Measurements from ENCODE around the gene PRKAG1.

PRKAG1 gene

DNA sequence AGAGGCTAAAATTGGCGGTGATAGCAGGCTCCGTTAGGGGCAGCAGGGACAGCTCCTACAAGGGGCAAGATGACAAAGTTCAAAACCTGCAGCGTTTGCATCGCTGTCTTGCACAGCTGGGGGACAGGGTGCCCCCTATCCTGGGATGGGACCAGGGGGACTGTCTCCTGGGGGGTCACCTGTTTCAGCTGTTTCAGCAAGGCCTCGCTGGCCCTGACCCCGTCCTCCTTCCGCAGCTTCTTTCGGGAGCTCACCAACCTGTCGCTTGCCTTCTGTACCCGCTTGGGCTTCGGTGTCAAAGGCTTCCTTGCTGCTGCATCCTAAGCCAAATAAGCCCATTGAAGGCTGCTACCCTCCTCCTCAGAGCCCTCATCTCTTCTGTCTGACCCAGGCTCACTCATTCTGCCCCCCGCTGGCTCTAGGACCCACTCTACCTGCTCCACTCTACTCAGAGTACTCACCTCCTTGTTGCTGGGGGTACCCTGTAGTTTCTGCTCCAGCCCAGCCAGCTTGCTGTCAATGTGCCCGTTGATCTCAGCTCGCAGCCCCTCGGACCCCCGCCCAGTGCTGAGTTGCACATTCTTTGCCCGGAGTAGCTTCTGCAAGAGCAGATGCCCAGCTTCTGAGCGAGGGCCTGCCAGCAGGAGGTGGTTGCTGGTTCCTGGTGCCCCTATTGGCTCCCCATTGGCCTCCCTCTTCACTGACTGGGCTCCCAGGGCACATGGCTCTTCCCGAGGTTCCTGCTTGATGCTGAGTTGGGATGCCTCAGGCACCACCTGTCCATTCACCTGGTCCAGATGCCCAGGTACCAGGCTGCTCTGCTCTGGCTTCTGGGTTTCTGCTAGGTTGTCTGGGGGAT lies 12.4 kb upstream of the PRKAG1 start:
- no peak for DNase-seq

DNA sequence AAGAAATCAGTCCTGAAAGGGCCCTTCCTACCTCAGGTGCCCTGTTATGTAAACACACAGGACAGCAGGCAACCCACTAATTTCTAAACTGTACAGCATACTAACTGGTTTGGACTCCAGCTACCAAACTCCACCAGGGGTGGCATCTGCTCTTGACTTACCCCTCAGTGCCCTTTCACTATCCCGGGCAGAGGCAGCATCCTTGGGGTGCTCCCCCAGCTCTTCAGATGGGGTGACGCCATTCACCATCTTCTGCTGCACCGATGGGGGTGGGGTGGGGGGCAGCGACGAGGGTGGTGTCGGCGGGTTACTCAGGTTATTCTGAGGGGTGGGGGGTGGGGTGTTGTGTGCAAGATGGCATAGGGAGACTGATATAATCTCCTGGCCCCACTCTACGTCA lies 11.5 kb upstream of the PRKAG1 start:
- no peak for DNase-seq

DNA sequence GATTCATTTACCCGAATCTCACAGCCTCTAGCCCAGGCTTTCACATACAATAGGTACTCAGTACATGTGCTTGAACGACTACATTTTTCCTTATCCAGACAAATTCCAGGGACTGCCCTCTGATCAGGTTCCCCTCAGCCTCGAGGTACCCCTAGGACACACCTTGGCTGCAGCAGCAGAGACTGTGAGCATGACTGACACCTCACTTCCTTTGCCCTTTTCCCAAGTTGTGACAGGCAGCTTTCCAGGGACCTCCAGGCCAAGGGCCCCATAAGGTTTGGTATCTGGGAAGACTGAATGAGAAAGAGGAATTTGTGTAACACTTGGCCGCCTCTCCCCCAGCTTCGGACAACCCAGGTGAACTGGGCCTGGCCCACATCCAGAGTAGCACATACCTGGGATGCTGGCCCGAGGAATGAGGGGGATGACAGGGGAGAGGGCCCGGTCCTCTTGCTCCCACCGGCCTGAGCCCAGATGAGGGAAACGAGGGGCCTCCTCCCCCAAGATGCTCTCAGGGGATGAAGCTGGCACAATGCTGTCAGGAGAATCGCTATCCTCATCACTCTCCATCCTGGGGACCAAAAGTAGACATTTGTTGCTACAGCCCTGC lies 10.2 kb upstream of the PRKAG1 start:
- no peak for DNase-seq

DNA sequence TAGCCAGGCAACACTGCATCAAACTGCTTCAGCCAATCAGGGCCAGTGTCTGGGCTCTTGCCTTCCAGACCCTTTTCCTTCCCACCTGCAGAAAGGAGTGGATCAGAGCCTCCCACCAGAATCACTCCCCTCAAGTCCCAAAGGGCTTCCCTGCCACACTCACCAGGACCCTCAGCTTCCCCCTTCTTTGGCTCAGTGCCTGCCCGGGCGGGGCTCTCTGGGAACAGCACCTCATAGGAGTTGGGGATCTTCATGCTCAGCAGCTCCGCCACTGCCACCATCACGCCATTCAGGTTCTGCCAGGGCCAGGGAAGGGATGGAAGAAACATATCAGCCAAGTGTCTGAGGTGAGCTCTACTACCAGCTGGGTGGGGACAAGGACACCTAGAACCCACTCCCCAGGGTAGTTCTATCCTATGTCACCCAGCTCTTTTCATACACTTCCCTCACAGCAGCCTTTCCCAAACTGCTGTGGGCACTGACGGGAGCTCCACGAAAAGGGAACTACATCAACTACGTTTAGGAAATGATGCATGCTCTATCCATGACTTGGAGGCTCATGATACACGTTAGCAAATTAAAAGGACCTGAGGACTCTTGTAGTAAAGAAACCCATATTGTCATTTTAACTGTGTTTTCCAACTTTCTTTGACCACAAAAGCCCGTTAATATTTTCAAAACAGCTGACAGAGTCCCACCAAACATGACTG lies 9.4 kb upstream of the PRKAG1 start:
- no peak for DNase-seq

DNA sequence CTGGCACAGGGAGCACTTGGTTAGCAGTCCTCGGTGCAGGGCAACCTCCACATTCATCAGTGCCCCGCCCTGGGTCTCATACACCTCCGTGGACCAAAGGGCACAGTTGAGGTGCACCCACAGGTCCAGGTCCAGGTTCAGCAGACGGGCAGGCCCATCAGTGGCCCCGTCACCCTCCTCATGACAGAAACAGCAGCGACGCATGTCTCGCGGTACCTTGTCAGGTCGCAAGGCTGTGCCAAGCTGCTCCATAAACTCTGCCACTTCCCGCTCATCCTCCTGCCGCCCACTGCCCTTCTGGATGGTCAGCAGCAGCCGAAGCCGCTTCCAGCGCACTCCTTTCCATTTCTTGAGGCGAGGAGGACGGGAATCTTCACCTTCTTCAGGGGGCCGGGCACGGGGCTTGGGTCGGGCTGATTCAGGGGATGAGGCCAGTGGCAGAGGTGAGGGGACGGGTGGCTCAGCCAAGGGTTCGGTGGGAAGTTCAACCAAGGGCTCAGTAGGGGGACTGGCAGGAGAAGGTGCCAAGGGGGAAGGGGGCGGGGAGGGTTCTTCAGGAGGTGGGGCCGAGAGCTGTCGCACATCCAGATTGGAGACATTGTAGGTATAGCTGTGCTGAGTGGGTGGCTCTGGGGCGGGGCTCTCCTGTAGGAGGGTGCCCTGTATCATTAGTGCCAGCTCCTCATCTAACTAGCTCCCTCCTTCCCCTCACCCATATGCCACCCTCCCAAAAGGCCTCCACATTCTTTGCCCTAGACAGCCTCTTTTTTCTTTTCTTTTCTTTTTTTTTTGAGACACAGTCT lies 8.3 kb upstream of the PRKAG1 start:
- DNase-seq: no peak

DNA sequence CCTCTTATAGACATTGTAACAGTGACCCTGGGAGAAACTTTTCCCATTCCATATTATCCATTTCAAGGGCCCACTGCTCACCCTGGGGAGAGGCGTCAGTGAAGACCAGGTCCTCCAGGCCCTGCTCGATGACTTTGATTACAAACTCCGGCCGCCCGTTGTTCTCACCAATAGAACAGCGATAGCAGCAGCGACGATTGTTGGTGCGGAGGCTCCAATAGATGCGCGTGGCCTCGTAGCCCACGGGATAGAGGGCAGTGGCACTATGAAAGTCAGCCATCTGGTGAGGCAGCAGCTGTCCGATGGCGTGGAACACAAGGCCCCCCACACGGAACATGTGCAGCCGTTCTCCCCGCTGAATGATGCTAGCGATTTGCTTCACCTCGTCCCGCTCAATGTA lies 7.5 kb upstream of the PRKAG1 start:
- DNase-seq: no peak

DNA sequence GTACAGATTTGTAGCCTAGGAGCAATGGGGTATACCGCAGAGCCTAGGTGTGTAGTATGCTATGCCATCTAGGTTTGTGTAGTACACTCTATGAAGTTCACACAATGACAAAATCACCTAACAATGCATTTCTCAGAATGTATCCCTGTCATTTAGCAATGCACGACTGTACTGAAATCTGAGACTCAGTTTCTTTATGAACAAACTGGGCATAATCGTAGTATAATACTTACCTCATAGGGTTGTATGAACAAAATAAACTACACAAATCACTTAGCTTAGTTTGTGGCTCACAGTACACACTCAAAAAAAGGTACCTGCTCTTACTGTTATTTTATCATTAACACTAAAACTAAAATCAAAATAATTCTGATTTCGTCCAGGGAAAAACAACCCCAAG lies 6.9 kb upstream of the PRKAG1 start:
- DNase-seq: no peak

DNA sequence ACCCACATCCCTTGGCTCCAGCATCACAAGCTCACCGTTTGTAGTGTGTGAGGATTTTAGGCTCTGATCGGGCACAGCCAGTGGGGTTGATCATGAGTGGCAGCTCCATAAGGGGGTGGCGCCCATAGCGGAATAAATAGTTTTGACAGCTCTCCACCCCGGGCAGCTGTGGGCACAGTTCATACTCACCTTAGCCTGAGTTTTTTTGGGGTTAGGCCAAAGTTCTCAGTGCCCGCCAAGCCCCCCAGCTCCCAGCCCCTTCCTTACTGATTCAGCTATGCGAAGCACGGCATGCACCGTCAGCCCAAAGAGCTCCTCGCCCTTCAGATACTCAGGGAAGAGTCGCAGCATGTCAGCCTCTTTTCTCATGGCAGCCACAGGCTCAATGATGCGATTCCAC lies 6.0 kb upstream of the PRKAG1 start:
- DNase-seq: no peak

DNA sequence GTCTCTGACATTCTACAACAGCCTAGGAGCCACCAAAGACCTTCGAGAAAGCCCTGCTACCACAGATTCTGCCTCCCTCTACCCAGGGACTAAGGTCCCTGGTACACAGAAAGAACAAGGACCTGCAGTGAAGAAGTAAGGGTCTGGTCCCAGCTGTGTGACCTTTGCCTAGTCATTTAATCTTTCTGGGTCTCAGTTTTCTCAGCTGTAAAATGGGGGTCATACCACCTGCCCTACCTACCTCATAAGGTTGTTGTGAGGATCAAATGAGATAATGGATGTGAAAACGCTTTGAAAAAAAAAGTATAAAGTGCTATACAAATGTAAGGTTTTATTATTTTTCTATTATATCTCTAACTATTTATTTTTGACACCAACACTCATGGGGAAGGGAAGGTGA lies 5.2 kb upstream of the PRKAG1 start:
- DNase-seq: no peak

DNA sequence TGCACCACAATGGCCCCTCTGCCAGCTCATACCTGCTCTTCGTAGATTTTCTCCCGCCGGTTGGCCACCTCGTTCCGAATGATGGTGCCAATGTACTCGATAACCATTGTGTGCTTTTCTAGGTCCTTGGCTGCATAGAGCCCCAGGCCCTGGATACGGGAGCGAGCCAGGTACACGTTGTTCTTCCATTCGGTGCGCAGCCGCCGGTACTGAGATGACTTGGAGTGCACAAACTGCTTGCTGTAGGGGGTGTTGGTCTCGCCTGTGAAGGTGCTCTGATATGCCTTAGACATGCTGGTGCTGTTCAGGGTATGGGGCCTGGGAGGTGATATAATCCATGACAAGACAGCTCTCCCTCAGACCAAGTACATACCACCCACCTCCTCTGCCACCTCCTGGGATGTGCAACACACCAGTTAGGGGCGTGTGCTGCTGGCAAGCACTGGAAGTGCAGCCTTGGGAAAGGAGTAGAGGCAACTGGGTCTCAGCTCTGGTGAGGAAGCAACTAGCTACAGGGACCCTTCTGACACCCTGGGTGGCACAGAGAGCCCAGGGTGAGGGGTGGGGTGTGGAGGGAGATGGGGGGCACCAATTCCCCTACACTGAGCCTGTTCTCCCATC lies 4.1 kb upstream of the PRKAG1 start:
- DNase-seq: no peak

DNA sequence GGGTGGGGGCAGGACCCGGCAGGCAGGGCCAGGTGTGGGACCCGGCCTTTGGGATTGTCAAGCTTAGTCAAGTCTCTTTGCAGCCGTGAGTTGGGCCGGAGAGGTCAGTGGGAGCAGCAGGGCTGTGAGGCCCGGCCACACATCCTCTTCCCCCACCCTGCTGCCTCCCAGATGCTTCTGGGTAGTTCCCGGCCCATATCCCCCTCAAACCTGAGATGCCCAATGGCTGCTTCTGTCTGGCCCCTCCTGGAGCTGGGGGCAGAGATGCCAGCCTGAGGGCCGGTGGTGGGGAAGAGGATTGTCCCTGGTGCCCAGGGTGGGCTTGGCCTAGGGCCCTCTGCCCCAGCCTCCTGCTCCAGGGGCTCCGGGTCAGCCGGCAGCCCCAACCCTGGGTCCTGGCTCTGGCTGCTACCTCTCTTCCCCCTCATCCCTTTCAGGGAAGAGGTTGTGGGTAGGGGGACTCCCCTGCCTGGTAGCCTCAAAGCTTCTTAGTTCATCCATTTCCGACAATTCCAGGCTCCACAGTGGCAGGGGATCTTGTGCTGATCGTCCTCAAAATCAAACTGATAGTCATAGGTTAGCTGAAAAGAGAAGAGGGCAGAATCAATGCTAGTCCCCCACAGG lies 2.8 kb upstream of the PRKAG1 start:
- DNase-seq: no peak

DNA sequence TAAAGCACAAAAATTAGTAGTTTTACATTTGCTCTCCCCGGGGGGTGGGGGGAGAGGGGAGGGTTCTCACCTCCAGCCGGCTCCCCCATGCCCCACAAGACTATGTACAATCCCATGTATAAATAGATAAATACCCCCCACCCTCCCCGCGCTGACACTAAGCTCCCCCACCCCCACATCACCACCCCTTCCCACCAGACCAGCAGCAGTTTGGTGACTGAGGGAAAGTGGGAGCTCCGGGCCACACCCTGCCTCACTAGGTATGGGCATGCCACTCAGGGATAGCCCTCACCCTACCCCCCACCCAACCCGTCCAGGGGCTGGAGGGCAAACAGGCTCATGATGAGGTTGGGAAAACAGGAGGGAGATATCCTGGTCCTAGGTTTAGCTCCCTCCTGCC lies 1.9 kb upstream of the PRKAG1 start:
- DNase-seq: no peak

DNA sequence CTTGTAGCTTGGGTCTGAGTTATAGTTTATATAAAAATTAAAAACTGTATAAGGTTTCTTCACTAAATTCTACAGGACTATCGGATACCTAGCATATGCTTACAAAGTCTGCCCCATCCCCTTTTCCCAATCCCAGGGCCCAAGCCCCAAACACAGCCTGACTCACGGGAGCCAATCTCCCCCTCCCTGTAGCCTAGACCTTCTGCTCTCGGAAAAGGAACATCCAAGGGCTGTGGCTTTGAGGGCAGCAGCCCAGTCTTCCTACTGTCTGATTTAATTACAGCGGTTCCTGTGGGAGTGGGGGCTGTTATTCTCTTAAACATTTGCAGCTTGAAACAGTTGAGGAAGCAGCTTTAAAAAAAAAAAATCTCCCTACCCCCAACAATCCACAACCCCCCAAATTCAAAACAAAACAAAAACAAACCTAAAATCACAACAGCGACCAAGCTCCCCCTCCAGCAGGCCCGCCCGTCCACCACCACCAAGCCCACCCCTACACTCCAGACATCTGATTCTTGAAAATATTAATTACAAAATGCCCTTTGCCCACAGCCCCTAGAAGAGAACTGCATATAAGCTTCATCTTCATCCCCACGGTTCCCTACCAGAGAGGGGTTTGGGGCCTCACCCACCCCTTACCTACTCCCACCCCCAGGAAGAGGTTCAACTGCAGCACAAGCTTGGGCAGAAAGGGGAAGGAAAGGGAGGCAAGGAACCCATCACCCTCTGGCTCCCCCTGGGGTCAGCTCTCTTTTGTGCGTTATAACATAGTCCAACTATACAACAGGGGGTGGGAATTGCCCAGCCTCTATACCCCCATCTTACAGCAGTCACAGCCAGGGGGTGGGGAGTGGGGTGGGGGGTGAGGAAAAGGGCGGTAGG lies 1.1 kb upstream of the PRKAG1 start:
- no peak for DNase-seq

DNA sequence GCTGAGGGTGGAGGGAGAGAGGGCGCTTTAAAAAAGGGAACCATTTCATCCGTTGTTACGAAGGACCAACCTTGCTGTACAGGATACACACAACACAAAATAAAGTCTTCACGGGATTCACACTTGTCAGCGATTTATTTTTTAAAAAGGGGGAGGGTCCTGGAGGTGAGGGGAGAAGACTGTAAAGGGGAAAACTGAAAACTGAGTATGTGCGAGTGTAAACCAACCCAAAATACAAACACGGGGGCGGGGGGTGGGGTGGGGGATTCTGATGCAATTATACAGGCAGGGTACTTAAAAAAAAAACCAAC lies 499 bp upstream of the PRKAG1 start:
- DNase-seq: no peak

DNA sequence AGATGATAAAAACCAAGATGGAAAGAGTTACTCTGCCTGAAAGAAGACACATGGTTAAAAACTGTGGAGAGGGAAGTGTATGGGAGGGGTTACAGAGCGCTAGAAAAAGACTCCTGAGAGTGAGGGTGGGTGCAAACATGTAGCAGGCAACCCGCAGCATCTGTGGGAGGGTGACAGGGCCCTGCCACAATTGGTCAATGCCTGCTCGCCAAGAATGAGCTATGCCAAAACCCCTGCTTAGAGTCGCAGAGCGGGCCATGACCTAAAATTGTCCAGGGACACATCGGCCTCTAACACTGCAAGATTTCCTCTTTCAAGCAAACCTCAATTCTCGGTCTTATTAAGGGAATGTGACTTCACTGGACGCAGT lies 700 bp downstream of the PRKAG1 start:
- no peak for DNase-seq

DNA sequence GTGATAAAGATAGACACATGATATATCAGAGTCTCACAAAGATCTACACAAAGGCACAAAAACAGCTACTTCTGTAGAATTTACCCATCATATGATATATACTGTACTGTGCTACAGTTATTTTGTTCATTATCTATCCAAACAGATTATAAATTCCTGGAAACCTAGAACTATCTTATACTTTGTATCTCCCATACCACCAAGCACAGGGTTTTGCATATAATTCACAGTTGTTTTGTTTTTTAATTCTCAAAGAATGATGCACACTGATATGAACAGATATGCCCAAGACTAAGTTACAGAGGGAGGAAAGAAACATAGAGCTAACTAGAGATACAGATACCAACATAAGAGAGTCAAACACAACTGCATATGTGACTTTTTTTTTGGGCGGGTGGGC lies 3.4 kb downstream of the PRKAG1 start:
- no peak for DNase-seq

DNA sequence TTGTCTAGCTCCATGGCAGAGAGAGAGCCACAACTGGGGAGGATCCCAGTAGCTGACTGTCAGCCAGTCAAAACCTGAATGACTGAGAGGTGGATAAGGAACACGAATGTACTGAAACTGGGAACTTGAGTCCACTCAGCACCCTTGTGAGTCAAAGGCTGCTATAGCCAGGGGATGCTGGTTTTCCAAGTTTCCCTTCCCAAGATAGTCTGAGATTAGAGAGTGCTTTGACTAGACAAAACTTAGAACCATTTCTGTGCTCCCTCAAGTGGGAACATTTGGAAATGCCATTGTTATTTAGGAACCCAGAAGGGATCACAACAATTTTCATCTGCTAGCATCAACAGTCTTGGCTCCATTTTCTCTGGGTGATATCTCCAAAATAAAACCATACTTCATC lies 4.0 kb downstream of the PRKAG1 start:
- no peak for DNase-seq

DNA sequence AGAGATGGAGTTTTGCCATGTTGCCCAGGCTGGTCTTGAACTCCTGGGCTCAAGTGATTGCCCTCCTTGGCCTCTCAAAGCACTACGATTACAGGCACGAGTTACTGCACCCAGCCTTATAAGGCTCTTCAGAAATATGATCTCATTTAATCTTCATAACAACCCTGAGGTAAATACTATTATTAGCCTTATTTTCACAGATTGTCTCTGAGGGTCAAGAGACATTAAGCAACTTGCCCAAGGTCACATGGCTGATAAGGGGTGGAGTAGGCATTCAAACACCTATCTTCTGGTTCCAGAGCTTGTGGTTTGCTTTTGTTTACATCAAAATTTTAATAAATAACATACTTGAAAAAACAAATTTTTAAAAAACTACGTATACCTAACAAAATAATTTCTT lies 5.1 kb downstream of the PRKAG1 start:
- no peak for DNase-seq

DNA sequence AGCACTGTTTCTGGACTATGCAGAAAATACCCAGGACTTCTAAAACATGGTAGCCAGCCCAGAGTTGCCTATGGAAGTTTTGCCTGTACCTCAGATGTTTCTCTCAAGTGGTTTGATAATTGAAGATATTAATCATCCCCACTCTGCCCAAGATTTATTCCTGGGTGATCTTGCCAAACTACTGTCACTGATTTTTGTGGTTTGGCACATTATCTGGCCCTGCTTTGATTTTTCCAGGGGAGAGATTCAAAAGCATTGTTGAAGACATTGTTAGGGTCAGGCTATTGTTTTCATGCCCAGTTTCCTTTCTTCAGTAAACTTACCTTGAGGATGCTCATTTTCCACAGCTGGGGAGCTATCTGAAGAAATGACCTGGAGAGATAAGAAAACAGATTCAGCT lies 5.8 kb downstream of the PRKAG1 start:
- no peak for DNase-seq

DNA sequence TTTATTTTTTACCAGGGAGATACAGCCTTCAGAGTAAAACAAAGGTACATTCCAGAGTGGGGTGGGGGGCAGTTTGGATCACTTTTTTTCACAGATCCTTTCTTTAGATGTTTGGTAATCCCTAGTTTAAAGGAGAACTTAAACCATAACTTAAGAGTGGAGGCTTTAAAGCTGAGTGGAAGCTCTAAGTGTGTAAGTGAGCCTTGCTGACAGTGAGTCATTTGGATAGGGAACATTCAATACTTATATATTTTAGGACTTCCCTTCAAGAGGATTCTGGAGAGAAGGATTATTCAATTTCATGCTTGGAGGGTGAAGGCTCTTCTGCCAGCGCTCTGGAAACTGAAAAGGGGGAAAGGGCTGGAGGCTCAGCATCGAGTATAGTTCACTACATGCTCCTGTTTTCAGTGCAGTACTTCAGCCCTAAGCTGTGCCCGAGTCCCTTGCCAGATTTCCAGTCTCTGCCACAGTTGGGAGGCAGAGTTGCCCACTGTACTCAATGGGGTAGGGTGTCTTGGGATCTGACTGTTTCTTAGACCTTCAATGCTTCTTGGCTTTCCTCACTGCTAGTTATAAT lies 8.4 kb downstream of the PRKAG1 start:
- no peak for DNase-seq

DNA sequence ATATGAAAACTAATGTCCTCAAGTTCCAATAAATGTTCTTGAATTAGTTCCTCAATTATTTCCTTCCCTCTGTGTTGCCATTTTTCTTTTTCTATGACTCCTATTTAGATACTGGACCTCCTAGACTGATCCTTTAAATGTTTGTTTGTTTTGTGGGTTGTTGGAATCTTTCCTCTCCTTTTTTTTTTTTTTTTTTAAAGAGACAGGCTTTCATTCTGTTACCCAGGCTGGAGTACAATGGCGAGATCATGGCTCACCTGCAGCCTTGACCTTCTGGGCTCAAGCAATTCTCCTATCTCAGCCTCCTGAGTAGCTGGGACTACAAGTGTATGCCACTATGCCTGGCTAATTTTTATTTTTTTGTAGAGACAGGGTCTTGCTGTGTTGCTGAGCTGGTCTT lies 9.6 kb downstream of the PRKAG1 start:
- no peak for DNase-seq
